Colonic mucosa (tissue), 4 donors: Measurements from ENCODE around the gene APBB2. TPM values are rescaled to one million over a fixed set of nuclear protein-coding genes. Genes with fewer than 3 reads are reported as not detected.
A peak's percentile ranks its signal among the peaks of the same experiment; 100 is the strongest.

Experiments used
- DNase-seq: peaks from one replicate; pipeline ENCODE4 v3.0.0-alpha.2; 2020
- H3K27ac ChIP-seq: fragments of 200-600 bp; one replicate; pipeline ENCODE4 v1.8.0; 2021
- H3K27me3 ChIP-seq: fragments of 200-600 bp; one replicate; pipeline ENCODE4 v1.8.0; 2021
- H3K36me3 ChIP-seq: fragments of 200-600 bp; one replicate; pipeline ENCODE4 v1.8.0; 2021
- H3K4me1 ChIP-seq: fragments of 200-600 bp; one replicate; pipeline ENCODE4 v1.8.0; 2021; ENCODE audit warnings: mild to moderate bottlenecking
- H3K4me3 ChIP-seq: fragments of 200-600 bp; one replicate; pipeline ENCODE4 v1.8.0; 2021
- H3K9ac ChIP-seq, 2 donors: one replicate each; pipeline ENCODE4 v1.7.0; 2013; ENCODE audit warnings: control low read depth in 2 of 2, low read depth in 2 of 2, low read length in 2 of 2
- H3K9me3 ChIP-seq: fragments of 200-600 bp; one replicate; pipeline ENCODE4 v1.8.0; 2021
- intact Hi-C: fragments of 100-400 bp; cut with DNase I; formaldehyde crosslinking; loops from one replicate; pipeline ENCODE4 v1.14.1; 2022
- total RNA-seq, 2 donors: library from RNA; stranded (reverse); fragmentation: NEBNext Ultra II Directional in 1 of 2; extraction: Animal tissue kit (Norgen Biotek cat#: 25700) in 1 of 2; gene quantifications; one replicate each; pipeline ENCODE4 v1.2.1, GENCODE V29; 2021
- TF ChIP-seq, protein P1 (sequence below): fragments of 200-600 bp; IDR thresholded peaks from one replicate; pipeline ENCODE4 v1.8.0; 2022; ENCODE audit warnings: antibody characterized with exemption, mild to moderate bottlenecking
- donor health status: healthy.
- donor health status: DM: no; HTN: no; CAD: no.
- donor health status: DM: no; HTN: no; CAD: no.

The APBB2 gene
- total RNA-seq, 2 donors from 2014 or later, result 22.8 to 27.5 TPM

DNA sequence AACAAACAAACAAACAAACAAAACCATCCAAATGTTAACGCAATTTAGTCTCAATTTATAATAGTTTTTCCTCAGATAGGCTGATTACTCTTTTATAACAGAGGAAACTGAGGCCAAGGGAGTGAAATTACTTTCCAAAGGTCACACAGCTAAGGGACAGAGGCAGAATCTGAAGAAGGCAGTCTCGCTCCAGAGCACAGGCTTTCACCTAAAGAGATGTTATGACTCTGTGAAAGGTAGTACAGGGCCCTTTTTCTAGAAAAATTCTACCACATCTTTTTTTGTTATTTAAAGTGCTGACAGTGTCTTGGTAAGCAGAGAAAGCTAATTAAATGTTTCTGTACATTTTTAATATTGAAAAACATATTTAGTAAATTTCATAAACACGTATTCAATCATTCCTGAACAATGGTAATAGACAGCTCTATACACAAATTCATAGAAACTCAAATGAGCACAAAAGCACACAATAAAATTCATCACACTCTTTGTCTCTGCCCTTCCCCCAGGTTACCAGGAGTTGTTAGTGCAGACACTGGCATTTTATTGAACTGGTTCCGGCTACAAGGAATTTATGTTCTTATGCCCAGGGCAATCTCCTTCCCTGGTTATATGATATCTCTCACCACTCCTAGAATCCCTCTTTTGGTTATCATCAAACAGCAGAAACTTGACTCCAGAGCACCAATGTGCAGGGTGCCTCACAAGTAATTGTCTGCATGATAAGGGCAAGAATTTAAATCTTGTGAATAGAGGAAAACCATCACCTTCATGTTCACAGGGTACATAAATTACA lies 7.7 kb upstream of the APBB2 start:
- H3K27ac ChIP-seq, result no peak overlapping the region
- no peaks in the 10 kb centered on the region for H3K36me3 ChIP-seq
- DNase-seq, result no peak
- H3K4me3 ChIP-seq, result no peak overlapping the region
- H3K27me3 ChIP-seq, result no peaks in the 10 kb centered on the region
- no peaks in the 10 kb centered on the region for H3K9me3 ChIP-seq
- TF ChIP-seq, protein P1, sequence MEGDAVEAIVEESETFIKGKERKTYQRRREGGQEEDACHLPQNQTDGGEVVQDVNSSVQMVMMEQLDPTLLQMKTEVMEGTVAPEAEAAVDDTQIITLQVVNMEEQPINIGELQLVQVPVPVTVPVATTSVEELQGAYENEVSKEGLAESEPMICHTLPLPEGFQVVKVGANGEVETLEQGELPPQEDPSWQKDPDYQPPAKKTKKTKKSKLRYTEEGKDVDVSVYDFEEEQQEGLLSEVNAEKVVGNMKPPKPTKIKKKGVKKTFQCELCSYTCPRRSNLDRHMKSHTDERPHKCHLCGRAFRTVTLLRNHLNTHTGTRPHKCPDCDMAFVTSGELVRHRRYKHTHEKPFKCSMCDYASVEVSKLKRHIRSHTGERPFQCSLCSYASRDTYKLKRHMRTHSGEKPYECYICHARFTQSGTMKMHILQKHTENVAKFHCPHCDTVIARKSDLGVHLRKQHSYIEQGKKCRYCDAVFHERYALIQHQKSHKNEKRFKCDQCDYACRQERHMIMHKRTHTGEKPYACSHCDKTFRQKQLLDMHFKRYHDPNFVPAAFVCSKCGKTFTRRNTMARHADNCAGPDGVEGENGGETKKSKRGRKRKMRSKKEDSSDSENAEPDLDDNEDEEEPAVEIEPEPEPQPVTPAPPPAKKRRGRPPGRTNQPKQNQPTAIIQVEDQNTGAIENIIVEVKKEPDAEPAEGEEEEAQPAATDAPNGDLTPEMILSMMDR, result no peak
- H3K9ac ChIP-seq, result no peak overlapping the region
- intact Hi-C loops, result no loop called here
- no peaks in the 10 kb centered on the region for H3K4me1 ChIP-seq

DNA sequence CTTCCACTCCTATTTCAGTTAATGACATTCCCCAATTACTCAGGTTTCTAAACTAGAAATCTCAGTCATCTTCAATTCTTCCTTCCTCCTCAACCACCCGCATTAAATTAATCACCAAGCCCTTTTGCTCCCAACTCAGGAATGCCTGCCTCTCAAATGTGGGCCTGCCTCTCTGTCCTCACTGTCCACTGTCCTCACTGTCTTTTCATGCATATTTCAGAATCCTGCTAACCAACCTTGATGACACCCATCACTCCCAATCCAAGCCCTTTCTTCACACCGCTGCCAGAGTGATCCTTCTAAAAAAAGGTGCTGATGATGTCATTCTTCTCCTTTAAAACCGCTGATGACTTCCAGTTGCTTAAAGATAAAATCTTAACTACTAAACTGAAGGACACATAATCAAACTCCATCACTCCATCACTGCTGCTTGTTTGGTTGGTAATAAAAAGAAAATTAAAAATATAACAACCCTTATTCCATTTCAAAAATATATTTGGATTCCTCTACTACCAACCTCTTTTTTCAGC lies 5.1 kb upstream of the APBB2 start:
- Histone ChIP-seq H3K4me1 (peaks cover 4% of the 10 kb centered on the region), H3K4me3 (no peak overlapping the region), H3K27me3 (no peaks in the 10 kb centered on the region), H3K9me3 (no peaks in the 10 kb centered on the region), H3K27ac (no peak overlapping the region), H3K9ac (no peak overlapping the region), H3K36me3 (no peaks in the 10 kb centered on the region)
- TF ChIP-seq, protein P1, result no peak
- intact Hi-C loops, result no loop called here
- DNase-seq, result no peak

DNA sequence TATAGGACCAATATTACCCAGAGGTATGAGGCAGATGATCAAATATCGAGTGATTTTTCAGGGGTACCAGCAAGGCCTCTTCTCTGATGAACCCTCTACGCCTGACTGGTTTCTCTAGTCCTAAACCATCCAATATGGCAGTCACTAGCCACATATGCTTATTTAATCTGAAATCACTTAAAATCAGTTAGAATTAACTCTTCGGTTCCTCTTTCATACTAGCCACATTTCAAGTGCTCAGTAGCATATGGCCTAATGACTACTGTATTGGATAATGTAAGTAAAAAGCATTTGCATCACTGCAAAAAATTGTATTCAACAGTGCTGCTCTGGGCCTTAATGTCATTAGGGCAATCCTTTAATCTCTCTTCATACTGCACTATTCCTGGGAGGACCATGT lies 4.4 kb upstream of the APBB2 start:
- no peaks in the 10 kb centered on the region for H3K36me3 ChIP-seq
- H3K27ac ChIP-seq, result no peak overlapping the region
- H3K9ac ChIP-seq, result no peak overlapping the region
- DNase-seq, result no peak
- peaks cover 4% of the 10 kb centered on the region for H3K4me1 ChIP-seq
- no peak overlapping the region for H3K4me3 ChIP-seq
- H3K9me3 ChIP-seq, result no peaks in the 10 kb centered on the region
- TF ChIP-seq, protein P1, result no peak
- intact Hi-C loops, result no loop called here
- no peaks in the 10 kb centered on the region for H3K27me3 ChIP-seq

DNA sequence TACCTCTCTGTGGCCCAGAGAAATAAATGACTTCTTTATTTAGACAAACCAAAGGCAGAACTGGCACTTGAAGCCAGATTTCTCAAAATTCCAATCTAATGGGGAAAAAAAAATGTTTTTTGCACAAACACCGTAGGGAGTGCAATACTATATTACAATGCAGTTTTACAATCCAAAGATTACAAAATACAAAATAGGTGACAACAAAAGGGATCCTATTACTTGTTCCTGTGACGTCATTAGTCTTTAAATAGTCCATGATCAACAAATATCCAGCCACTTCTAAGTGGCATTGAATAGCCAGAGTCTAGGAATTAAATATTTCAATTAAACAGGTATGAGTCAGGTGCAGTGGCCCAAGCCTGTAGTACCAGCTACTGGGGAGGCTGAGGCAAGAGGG lies 3.0 kb upstream of the APBB2 start:
- TF ChIP-seq, protein P1, result no peak
- no peak for DNase-seq
- Histone ChIP-seq H3K9me3 (no peaks in the 10 kb centered on the region), H3K36me3 (no peaks in the 10 kb centered on the region), H3K27ac (no peak overlapping the region), H3K4me3 (no peak overlapping the region), H3K9ac (no peak overlapping the region), H3K4me1 (peaks cover 4% of the 10 kb centered on the region), H3K27me3 (no peaks in the 10 kb centered on the region)
- intact Hi-C loops, result no loop called here

DNA sequence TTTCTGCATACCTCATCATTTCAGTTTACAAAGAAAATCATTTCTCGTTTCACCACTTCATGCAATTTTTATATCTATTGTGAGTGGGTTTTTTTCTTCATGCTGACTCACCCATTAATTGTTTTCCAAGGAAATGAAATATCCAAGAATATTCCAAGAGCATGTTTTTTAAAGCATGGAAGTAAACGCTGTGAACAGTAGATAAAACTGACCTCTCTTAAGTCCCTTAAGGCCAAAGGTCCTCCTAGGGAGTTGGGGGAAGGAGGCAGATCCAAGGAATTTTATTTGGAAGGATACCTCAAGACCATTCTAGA lies 2.6 kb upstream of the APBB2 start:
- Histone ChIP-seq H3K27me3 (no peaks in the 10 kb centered on the region), H3K9me3 (no peaks in the 10 kb centered on the region), H3K27ac (peak overlapping the region; percentile 56), H3K9ac (peak overlapping the region in 1 of 2 donors; percentile 77), H3K36me3 (no peaks in the 10 kb centered on the region), H3K4me3 (peak overlapping the region; percentile 48), H3K4me1 (peaks cover 4% of the 10 kb centered on the region)
- TF ChIP-seq, protein P1, result no peak
- no peak for DNase-seq
- intact Hi-C loops, result no loop called here
